Measurements from ENCODE around the gene GNAI1.

The GNAI1 gene

DNA sequence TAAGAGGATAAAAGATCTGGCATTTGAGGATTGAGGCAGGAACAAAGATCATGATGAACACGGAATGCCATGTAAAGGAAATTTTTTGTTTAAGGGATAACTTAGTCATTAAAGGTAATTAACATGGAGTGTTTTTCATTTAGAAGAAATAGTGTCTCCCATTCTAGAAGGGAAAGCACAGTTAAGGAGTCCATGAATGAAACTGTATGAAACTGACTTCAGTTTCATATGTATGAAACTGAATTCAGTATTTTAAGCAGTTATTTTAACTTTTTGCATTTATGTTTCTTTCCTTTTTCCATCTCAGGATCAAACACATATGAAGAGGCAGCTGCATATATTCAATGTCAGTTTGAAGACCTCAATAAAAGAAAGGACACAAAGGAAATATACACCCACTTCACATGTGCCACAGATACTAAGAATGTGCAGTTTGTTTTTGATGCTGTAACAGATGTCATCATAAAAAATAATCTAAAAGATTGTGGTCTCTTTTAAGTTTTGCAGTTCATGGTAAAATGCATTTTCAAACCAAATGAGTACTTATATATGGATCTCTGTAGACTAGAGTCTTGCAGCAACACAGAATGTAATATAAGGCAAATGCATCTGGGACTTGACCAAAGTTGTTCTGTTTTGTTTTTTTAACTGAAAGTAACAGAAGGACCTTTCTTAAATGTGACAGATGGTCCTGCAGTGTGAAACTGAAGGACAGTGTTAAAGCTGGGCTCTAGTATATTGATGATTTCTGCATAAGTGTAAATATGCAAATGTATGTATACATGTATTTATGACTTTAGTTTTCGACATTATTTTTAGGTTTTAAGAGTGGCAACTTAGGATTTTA is 82.6 kb downstream of the GNAI1 start:
- DNase-seq: no peak

DNA sequence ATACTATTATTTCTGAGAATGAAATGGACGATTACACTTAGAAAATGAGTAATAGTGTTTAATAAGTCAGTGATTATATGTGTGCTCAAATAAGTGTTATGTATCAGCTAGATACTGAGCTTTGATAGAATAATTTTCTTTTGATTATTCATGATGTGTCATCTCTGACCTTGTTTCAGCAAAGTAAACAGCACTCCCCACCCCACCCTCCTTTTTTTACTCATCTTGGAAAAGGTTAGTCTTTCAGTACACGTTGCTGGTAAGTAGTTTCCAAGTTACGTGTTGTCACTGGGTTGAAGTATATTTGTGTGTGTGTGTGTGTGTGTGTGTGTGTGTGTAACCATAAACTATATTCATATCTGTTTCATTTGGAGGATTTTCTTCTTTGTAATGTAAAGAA is 84.1 kb downstream of the GNAI1 start:
- no peak for DNase-seq

GRCh38 chr7:80220022-80220634 is 85.5 kb downstream of the GNAI1 start:
- no peak for DNase-seq

DNA sequence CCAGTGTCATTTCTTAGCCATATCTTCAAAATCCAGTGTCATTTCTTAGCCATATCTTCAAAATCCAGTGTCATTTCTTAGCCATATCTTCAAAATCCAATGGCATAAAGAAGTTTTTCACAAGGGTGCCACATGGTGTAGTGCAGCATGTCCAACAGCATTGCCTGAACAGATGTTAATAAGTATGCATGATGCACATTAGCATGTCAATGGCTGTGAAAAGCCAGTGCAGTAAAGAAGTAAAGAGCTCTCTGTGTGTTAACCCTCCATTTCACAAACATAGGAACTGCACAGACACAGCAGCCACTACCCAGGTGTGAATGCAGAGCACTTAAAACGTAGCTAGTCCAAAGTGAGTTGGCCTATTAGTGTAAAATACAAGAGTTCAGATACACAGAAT is 89.8 kb downstream of the GNAI1 start:
- no peak for DNase-seq

DNA sequence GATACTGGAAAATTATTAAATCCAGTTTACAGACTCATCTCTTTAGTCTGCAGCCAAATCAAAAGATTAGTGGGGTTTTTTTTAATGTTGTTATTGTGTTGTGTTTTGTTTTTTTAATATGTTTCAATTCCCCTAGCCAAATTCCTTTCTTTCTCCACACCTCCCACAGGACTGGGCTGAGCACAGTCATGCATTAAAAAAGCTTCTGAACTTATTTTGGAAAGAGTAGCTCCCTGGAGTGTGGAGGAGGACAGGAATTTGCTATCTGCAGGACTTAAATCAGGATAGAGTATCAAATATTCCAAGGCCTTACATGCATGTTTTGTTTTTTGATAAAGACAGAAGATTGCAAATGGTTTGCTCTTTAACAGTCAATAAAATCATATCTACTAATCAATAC is 90.7 kb downstream of the GNAI1 start:
- DNase-seq: no peak

- DNase-seq: no peak
Observed at GRCh38 chr7:80226629-80227028, 92.0 kb downstream of the GNAI1 start.

DNA sequence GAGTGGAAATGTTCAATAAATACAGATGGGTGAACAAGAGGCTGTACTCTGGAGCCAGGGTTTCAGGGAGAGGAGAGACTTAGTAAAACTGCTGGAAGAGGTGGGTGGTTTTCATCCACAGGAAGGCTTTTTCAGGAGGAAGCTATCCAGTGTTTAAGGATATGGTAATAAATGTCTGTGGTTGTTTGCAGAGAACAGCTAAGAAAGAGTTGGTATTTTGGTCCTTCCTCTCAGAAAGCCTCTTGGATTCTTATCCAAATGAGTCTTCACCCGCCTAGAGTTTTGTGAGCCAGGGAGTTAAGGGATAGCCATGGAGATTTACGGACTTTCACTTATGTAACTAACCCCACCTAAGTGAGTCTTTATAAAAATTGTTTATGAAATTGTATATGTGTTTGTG is 95.7 kb downstream of the GNAI1 start:
- DNase-seq: no peak

DNA sequence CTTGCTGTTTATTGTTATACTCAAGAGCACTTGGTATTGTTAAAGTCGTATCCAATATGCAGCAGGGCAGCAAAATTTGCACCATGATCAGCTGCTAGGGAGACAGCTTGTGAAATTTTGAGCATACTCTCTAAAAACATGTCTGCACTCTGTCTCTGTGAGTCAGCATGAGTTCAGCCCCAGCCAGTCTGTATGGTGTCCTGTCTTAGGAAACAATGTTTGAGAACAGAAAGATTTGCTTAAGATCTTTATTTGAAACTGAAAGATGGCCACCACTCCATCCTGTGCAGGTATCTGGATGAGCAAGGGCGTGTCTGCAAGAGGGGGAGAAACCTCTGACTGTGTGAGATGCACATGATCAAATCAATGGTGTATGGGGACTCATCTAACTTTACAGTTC is 97.1 kb downstream of the GNAI1 start:
- no peak for DNase-seq

GRCh38 chr7:80232979-80233724 is 98.5 kb downstream of the GNAI1 start:
- no peak for DNase-seq

GRCh38 chr7:80235334-80235733 is 100.7 kb downstream of the GNAI1 start:
- no peak for DNase-seq

DNA sequence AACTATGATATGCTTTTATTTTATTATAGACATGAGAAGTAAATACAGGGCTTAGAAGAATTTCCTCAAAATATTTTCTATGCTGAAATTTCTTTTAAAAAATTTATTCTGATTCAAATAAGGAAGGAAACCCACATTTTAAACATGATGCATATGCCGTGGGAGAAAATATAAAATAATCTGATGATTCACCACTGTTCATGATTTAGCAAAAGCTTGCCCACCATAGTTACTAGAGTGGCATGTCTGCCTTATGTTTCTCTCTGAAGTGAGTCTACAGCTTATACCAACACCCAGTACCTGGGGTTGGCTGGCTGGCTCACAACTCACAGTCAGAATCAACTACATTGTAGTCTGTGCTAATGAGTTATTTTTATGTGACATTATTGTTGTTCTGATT is 102.0 kb downstream of the GNAI1 start:
- no peak for DNase-seq

DNA sequence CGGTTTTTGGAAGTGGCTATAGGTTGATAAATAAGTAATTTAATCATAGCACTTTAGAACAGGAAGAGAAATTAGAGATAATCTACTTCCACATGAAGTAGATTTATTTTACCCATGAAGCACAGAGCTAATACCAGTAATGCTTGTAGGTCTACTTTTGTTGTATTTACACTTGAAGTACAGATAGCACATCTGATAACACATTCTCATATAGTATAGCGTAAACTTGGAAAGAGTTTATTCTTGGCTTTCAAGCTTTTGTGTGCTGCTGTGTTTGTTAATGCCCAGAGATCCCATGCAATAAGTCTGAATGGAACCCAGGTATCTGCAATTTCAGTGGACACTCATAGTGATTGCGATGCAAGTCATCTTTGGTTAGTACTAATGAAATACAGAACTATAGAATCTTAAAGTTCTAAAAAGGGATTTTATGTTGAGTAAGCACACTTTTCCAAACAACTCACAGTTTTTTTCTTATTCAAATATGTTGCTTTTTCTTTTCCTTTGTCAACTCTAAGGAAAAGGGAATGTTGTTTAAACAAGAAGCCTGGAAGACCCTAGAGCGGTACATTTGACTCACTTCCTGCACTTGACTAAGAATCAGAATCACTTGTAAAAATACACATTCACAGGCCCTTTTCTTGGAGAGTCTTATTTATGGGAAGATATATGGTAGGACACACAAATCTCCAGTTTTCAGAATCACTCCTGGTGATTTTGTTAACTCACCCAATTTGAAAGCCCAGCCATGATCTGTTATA is 105.8 kb downstream of the GNAI1 start:
- DNase-seq: no peak

GRCh38 chr7:80241671-80242070 is 107.0 kb downstream of the GNAI1 start:
- DNase-seq: no peak

DNA sequence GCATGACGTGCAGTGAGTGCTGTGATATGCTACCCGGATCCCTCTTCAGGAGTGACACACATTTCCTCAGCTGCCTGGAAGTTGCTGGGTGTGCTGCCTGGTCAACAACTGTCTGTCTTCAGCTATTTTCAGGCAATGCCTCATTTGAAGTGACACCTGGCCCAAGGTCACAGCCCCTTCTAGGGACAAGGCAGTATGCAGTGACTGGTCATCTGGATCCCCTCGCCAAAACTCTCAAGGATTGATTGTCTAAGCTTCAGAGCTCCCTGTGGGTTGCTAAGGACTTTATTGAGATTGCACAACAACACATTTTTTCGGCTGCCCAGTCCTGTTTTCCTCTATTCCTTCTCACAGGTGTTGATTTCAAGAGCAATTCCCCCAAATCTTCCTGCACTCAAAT is 108.8 kb downstream of the GNAI1 start:
- no peak for DNase-seq

DNA sequence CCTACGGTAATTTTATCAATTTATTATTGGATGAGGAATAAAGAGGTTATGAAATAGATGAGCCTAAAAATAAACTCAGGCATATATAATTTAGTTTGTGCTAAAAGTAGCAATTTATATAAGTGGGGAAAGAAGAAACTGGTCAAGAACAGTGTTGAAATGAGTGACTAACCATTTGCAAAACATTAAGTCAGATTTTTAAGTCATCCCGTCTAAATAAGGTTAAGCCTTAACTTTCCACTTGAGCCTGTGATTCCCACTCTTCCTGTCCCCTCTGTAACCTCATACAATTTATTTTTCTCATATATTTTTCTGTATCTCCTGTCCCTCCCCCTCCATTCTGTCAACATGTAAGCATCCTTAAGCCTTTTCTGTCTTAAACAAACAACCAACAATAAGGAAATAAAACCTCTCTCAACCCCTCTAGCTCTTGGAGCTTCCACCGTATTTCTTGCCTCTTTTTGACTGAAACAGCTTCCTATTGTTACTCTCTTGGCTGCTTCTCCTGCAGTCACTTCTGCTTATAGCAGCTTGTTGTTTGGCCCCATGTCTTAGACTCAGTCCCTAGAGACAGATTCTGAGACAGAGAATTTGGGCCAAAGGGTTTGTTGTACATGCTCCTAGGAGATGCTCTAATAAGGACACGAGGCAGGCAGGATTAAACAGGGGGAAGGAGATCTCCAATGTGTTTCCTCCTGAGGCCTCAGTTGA is 109.7 kb downstream of the GNAI1 start:
- no peak for DNase-seq

DNA sequence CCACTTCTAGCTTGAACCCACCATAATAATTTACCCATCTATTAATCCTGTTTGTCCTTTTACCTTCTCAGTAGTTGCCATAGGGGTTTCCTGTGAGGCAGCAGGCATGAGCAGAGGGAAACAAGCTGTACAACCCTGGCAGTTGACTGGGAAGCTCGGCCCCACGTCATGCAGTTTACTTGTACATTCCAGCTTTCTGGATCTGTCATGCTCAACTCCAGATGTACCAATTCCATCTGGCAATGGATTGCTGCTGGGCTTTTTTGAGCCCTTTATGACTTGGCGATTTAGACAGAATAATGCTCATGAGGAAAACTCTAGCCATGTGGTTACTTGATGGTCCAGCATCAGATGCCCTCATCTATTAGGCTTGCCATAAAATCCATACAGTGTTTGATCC is 112.5 kb downstream of the GNAI1 start:
- DNase-seq: no peak

GRCh38 chr7:80247891-80248290 is 113.3 kb downstream of the GNAI1 start:
- no peak for DNase-seq

DNA sequence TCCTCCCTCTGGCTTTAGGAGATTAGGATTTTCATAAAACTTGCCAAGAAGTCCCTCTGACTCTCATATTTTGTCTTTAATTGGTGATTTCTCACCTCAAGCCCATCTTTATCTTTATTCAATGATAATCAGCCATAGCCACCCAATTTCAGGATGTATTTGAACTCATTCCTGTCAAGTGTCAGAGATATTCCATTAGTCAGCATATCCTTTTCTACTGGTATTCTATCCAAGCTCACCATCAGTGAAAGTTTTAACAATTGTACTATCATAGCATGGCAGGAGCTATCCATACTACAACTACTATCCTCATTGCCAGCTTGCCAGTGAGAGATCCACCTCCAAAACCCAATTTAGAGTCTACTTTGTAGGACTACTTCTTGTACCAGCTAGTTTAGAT is 114.6 kb downstream of the GNAI1 start:
- DNase-seq: no peak

GRCh38 chr7:80249619-80250295 is 115.1 kb downstream of the GNAI1 start:
- DNase-seq: no peak

- no peak for DNase-seq
Observed at GRCh38 chr7:80253237-80253636, 118.6 kb downstream of the GNAI1 start.

DNA sequence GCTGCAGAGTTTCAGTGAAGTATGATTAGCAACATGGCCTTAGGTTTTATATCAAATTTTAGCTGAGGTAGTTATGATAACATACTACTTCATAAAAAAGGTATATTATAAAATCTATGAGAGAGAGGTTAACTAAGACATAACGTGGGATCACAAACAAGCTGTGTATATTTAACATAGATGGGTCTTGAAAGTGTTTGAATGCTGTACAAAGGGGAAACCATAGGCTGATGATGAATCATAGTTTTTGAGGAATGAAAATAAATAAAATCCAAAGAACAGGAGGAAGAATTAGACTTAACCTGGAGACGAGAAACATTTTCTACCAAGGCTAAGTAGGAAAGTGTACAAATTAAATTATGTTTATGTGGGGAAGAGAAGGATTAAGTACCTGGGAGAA is 119.0 kb downstream of the GNAI1 start:
- no peak for DNase-seq

DNA sequence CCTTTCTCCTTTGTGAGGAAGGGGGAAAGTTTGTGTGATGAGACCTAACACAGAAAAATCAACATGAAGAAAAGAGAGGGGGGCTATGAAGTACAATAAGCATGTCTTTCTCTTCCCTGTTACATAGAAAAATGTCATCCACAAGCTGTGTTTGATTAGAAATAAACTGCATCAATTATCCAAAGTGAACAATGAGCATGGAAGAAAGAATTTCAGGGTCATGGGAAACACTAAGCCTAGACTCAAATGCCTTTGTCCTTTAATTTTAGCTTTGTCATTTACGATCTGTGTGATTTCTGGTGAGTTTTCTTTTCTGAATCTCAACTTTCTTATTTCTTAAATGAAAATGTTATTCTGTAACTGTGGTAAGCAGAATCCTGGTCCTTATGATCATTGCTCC is 121.0 kb downstream of the GNAI1 start:
- no peak for DNase-seq
